IgD-negative memory B cell (primary cell): ENCODE data around the gene OR4D6. TPM values are rescaled to one million over a fixed set of nuclear protein-coding genes. Genes with fewer than 3 reads are reported as not detected.
"Not testable (repeated sequence)": the region's sequence is repeated elsewhere in the genome, so short reads cannot be mapped to it uniquely, and the experiment has no call there.

Experiments
- H3K27ac Mint-ChIP-seq, 3 donors: one replicate each; pipeline ENCODE4 v1.8.0; 2020 to 2022; ENCODE audit warnings: mild to moderate bottlenecking in 3 of 3, mixed read lengths in 3 of 3, moderate library complexity in 1 of 3
- H3K27me3 Mint-ChIP-seq: one replicate; pipeline ENCODE4 v1.8.0; 2021; ENCODE audit warnings: mixed read lengths
- H3K36me3 Mint-ChIP-seq: one replicate; pipeline ENCODE4 v1.8.0; 2020; ENCODE audit warnings: mild to moderate bottlenecking, mixed read lengths
- H3K4me1 Mint-ChIP-seq, 3 donors: one replicate each; pipeline ENCODE4 v1.8.0; 2020 to 2022; ENCODE audit warnings: mixed read lengths in 3 of 3, mild to moderate bottlenecking in 1 of 3
- H3K4me3 Mint-ChIP-seq, 4 donors: one replicate each; pipeline ENCODE4 v1.8.0; 2020 to 2022; ENCODE audit warnings: mild to moderate bottlenecking in 4 of 4, mixed read lengths in 4 of 4, moderate library complexity in 3 of 4
- H3K9me3 Mint-ChIP-seq, 3 donors: one replicate each; pipeline ENCODE4 v1.8.0; 2020 to 2021; ENCODE audit warnings: mixed read lengths in 3 of 3, mild to moderate bottlenecking in 1 of 3
- polyA plus RNA-seq: library from polyadenylated mRNA; unstranded; fragments of 300-500 nt; fragmentation: Illumina TruSeq; gene quantifications from one replicate; pipeline ENCODE4 v1.2.3, GENCODE V29; 2021

Gene OR4D6
- polyA plus RNA-seq: not detected

DNA sequence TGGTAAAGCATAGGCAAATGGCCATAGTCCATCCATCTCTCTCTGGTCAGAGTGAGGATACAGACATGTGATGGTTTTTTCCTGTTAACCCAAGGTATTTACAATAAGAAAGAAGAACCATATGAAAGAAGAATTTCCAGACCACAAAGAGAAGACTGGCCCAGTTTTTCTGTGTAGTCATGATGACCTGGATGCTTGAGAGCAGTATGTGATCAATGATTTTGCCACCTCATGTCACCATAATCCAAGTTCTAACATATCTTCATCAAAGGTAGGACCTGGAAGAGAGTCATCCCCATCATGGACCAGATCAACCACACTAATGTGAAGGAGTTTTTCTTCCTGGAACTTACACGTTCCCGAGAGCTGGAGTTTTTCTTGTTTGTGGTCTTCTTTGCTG is at the start of gene OR4D6:
Gene OR4D6 (plus strand): TSS at position 301 of the 400 bp plus-strand sequence. CDS start 0 bp downstream, at position 301.
- Mint-ChIP-seq H3K4me1 (no peaks in the 10 kb centered on the region), H3K36me3 (no peaks in the 10 kb centered on the region), H3K9me3 (peaks cover 0 to 3% (median 2%) of the 10 kb centered on the region in 3 donors)

DNA sequence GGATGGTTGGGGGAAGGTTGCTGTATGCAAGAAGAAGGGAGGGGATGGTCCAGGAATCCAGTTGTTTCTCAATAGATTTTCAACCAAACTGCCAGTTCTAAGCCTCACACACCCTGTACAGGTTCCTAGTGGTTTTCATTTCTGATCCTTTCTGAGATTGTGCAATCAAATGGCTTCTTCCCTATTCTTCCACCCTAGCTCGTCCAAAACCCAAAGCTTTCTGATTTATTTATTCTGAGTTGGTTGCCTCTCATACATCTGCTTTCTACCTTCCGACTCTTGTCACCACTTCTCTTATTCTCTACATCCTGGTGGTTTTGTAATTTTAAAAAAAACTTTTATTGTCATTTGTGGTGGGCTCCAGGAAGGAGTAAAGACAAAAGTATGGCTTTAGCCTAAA is 43.1 kb upstream of the OR4D6 start:
- peaks cover 5 to 20% (median 12%) of the 10 kb centered on the region in 3 donors for H3K4me1 Mint-ChIP-seq
- no peak overlapping the region for H3K4me3 Mint-ChIP-seq
- peaks cover 17% of the 10 kb centered on the region for H3K27me3 Mint-ChIP-seq
- peaks cover 0 to 25% (median 15%) of the 10 kb centered on the region in 3 donors for H3K9me3 Mint-ChIP-seq
- H3K27ac Mint-ChIP-seq: no peak overlapping the region
- peaks cover 4% of the 10 kb centered on the region for H3K36me3 Mint-ChIP-seq

More for the DNA sequence above, at the start of gene OR4D6:
- H3K27ac Mint-ChIP-seq: no peak within 1 kb of the TSS
- H3K4me3 Mint-ChIP-seq: no peak within 1 kb of the TSS
- H3K27me3 Mint-ChIP-seq: peaks cover 21% of the 10 kb centered on the region

DNA sequence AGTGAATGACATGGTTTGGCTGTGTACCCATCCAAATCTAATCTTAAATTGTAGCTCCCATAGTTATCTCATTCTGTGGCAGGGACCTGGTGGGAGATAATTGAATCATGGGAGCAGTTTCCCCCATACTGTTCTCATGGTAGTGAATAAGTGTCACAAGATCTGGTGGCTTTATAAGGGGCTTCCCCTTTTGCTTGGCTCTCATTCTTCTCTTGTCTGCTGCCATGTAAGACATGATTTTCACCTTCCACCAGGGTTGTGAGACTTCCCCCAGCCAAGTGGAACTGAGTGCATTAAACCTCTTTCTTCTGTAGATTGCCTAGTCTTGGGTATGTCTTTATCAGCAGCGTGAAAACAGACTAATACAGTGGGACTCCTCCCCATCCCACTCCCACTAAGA is 41.6 kb upstream of the OR4D6 start:
- peaks cover 0 to 11% (median 9%) of the 10 kb centered on the region in 3 donors for H3K9me3 Mint-ChIP-seq
- H3K27me3 Mint-ChIP-seq: peaks cover 17% of the 10 kb centered on the region
- peaks cover 4% of the 10 kb centered on the region for H3K36me3 Mint-ChIP-seq
- H3K4me1 Mint-ChIP-seq: peaks cover 5 to 20% (median 12%) of the 10 kb centered on the region in 3 donors
- H3K27ac Mint-ChIP-seq: no peak overlapping the region
- H3K4me3 Mint-ChIP-seq: no peak overlapping the region

DNA sequence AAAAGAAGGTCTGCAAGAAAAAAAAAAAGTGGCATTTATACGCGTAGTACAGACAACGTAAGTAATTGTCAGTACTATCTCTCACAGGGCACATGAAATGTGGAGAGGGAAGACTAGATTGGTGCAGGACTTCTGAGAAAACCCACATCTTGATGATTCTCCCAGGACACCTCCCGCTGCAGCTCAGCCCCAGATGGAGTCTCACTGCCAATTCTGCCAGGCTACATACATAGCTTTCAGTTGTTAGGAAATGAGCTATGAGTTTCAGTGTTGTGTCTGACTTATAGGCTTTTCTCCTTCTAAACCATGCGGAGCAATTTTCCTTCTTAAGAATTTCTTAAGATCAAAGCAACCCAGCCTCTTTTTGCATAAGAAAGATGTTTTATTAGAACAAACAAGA is 40.1 kb upstream of the OR4D6 start:
- H3K27me3 Mint-ChIP-seq: peaks cover 17% of the 10 kb centered on the region

DNA sequence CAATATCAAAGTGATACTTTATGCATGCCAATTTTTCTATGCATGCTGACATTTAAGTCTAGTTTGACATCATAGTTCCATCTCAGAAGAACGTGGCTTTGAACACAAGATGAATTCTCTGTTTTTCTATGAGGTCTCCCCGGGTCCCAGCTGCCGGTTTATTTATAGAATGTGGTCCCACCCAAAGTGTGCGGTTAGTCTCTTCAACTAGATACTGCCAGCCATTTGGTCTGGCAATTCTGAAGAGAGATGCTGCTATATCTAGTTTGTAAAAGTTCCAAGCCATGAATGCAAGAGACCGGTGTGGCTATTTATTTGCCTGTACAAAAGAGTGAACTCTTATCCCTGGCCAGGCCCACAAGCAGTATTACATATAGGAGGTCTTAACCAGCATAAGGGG is 39.7 kb upstream of the OR4D6 start:
- H3K36me3 Mint-ChIP-seq: peaks cover 4% of the 10 kb centered on the region
- H3K27me3 Mint-ChIP-seq: peaks cover 17% of the 10 kb centered on the region
- H3K9me3 Mint-ChIP-seq: peaks cover 0 to 6% (median 0%) of the 10 kb centered on the region in 3 donors
- no peak overlapping the region for H3K27ac Mint-ChIP-seq
- H3K4me1 Mint-ChIP-seq: peaks cover 5 to 20% (median 12%) of the 10 kb centered on the region in 3 donors
- H3K4me3 Mint-ChIP-seq: peak overlapping the region in 2 of 4 donors; percentile 28 to 31

More for the DNA sequence above, 40.1 kb upstream of the OR4D6 start:
- Mint-ChIP-seq H3K9me3 (peaks cover 0 to 6% (median 0%) of the 10 kb centered on the region in 3 donors), H3K27ac (no peak overlapping the region), H3K36me3 (peaks cover 4% of the 10 kb centered on the region), H3K4me3 (peak overlapping the region in 1 of 4 donors; percentile 14), H3K4me1 (peaks cover 5 to 20% (median 12%) of the 10 kb centered on the region in 3 donors)

DNA sequence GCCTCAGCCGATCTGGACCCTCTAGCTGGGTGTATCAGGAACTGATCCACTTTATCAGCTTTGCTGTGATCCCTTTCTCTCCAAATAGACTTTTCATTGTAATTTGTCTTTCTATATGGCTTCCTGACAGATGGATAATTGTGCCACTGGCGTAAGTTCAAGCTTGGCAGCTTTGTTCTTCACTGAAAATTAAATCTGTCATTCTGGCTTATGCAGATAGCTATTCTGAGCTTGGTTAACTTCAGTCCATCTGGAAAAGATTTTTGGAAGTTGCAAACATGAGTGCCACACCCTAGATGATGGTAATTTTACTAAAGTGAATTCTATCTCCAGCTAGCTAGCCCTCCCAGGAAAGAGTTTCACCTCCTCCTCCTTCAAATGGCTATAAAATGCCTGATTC is 38.6 kb upstream of the OR4D6 start:
- peaks cover 15% of the 10 kb centered on the region for H3K27me3 Mint-ChIP-seq
- H3K9me3 Mint-ChIP-seq: peaks cover 0 to 2% (median 0%) of the 10 kb centered on the region in 3 donors
- H3K4me3 Mint-ChIP-seq: no peak overlapping the region
- peaks cover 4% of the 10 kb centered on the region for H3K36me3 Mint-ChIP-seq
- H3K27ac Mint-ChIP-seq: no peak overlapping the region
- H3K4me1 Mint-ChIP-seq: peaks cover 5 to 20% (median 12%) of the 10 kb centered on the region in 3 donors

DNA sequence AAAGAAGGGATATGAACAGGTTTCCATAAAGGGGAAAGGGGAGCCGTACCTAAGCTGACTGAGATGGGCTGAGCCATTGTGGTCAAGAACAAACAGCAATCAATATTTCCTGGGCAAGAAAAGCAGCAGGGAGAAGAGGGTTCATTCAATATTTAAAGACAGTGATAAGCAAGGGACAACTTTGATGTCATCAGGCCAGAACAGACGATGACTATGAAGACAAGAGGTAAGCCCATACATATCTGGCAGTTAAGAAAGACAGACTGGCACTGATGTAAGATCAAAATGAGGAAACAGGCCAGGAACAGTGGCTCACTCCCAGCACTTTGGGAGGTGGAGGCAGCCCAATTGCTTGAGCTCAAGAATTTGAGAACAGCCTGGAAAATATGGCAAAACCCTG is 32.9 kb upstream of the OR4D6 start:
- Mint-ChIP-seq H3K9me3 (no peaks in the 10 kb centered on the region), H3K27ac (no peak overlapping the region), H3K36me3 (peaks cover 1% of the 10 kb centered on the region), H3K27me3 (no peaks in the 10 kb centered on the region), H3K4me1 (no peaks in the 10 kb centered on the region), H3K4me3 (no peak overlapping the region)

DNA sequence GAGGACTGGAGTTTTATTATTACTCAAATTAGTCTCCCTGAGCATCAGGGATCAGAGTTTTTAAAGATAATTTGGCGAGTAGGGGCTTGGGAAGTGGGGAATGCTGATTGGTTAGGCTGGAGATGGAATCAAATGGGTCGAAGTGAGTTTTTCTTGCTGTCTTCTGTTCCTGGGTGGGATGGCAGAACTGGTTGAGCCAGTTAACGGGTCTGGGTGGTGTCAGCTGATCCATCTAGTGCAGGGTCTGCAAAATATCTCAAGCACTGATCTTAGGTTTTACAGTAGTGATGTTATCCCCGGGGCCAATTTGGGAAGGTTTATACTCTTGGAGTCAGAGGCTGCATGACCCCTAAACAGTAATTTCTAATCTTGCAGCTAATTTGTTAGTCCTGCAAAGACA is 31.6 kb upstream of the OR4D6 start:
- Mint-ChIP-seq H3K9me3 (no peaks in the 10 kb centered on the region), H3K27me3 (no peaks in the 10 kb centered on the region), H3K27ac (no peak overlapping the region), H3K4me1 (no peaks in the 10 kb centered on the region), H3K36me3 (peaks cover 1% of the 10 kb centered on the region), H3K4me3 (no peak overlapping the region)

DNA sequence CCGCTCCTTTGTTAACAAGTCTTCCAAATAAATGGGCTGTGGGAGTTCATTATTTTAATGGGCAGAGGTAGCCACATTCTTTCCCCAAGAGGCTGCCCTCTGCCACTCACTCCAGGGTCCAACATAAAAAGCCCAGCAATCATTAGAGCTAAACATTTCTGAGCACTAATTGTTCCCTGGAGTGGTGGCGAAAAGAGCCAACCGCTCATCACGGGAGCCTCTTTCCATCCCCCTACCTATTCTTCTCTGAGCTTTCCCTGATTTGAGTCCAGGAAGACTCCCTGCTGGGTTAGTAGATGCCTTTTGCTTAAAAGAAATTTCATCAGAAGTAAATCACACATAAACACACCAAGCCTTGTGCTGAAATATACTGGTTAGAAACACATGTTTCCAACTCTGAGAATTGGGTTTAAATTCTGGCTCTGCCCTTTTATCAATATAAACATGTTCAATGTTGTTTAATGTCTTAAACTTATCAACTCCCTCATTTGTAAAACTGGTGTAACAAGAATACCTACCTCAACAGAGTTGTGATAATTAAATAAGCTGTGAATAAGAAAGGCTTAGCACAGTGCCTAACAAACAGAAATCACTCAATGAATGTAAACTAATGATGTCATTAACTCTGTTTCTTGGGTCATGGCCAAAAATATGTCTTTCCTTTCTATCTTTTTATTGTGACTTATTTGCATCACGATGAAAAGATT is 30.2 kb upstream of the OR4D6 start, which contains the start of gene OR5A2:
Gene OR5A2 (minus strand): TSS at position 53 of the 707 bp plus-strand sequence. CDS start 3,460 bp downstream, outside the sequence.
- Mint-ChIP-seq H3K27me3 (no peaks in the 10 kb centered on the region), H3K4me1 (no peaks in the 10 kb centered on the region), H3K27ac (no peak within 1 kb of the TSS), H3K4me3 (no peak within 1 kb of the TSS), H3K36me3 (peaks cover 1% of the 10 kb centered on the region), H3K9me3 (no peaks in the 10 kb centered on the region)

DNA sequence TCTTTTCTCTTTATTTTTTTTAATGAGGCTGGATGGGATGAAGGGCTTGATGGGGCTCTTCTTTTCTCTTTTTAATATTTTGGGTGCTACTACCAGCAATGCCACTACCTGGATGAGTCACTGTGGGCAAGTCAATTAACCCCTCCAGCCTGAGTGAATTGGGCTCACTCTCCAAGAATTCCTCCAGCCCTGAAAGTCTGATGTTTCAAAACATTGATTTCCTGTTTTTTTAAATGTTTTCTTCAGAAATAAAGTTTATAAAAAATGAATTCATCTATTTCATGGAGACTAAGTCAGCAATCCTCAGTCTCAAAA is 29.7 kb upstream of the OR4D6 start:
- H3K9me3 Mint-ChIP-seq: no peaks in the 10 kb centered on the region
- no peaks in the 10 kb centered on the region for H3K27me3 Mint-ChIP-seq
- H3K27ac Mint-ChIP-seq: no peak overlapping the region
- peaks cover 1% of the 10 kb centered on the region for H3K36me3 Mint-ChIP-seq
- H3K4me3 Mint-ChIP-seq: no peak overlapping the region
- no peaks in the 10 kb centered on the region for H3K4me1 Mint-ChIP-seq

DNA sequence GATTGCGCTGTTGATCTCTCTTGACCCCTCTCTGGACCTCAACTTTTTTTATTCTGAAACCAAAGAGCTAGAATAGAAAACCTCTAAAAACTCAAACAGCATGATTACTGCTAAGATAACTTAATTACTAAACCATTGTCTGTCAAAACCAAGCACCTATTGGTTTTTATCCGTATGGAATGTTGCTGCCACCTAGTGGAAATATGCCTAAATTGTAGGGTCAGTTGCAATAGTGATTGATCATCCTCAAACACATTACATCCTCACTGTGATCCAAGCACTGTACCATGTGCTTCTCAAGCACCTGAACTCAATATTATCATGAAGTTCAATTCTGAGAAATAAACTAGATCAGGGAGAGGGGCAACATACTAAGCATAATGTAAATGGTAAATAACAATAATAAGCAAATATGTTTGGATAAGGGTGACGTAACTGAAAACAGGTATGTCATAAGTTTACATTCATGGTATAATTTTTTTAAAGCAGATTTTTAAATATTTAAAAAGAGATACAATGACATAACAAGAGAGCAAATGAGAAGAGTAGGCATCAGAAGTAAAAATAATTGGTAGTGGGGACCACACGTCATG is 26.7 kb upstream of the OR4D6 start:
- Mint-ChIP-seq H3K36me3 (no peaks in the 10 kb centered on the region), H3K9me3 (no peaks in the 10 kb centered on the region), H3K27me3 (peaks cover 3% of the 10 kb centered on the region), H3K4me3 (no peak overlapping the region), H3K27ac (no peak overlapping the region), H3K4me1 (no peaks in the 10 kb centered on the region)

DNA sequence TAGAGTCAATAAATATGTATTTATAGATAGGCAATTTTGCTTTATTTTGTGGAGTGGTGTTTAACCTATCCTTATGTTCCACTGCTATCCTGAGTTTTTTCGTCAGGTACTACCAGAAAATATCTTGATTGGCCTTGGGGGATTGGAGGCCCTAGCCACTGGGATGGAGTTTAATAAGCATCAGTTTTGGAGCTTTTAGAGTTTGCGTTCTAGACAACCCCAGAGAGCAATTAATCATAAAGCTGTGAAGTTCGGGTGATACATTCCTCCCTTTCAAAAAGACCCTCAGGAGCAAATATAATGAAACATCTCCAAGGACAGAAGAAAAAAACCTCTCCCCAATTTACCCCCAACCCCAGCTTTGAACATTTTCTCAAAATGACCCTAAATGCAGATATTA is 20.6 kb upstream of the OR4D6 start, which contains the start of gene OR5A1:
Gene OR5A1 (plus strand): TSS at position 301 of the 400 bp plus-strand sequence. CDS start 6,700 bp downstream, outside the sequence.
- no peaks in the 10 kb centered on the region for H3K9me3 Mint-ChIP-seq
- H3K27ac Mint-ChIP-seq: no peak within 1 kb of the TSS
- H3K4me3 Mint-ChIP-seq: no peak within 1 kb of the TSS
- peaks cover 3% of the 10 kb centered on the region for H3K27me3 Mint-ChIP-seq
- no peaks in the 10 kb centered on the region for H3K36me3 Mint-ChIP-seq
- H3K4me1 Mint-ChIP-seq: no peaks in the 10 kb centered on the region

DNA sequence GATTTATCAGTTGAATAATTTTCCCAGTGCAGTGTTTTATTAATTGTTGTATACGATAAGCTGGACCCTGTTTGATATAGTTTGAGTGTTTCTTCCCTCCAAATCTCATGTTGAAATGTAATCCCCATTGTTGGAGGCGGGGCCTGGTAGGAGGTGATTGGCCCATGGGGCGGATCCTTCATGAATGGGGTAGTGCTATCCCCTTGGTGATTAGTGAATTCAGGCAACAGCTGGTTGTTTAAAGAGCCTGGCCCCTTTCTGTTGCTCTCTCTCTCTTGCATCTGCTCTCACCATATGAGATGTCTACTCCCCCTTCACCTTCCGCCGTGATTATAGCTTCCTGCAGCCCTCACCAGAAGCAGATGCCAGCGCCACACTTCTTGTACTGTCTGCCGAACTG is 19.0 kb upstream of the OR4D6 start:
- Mint-ChIP-seq H3K27me3 (peaks cover 4% of the 10 kb centered on the region), H3K4me1 (no peaks in the 10 kb centered on the region), H3K9me3 (no peaks in the 10 kb centered on the region), H3K27ac (no peak overlapping the region), H3K4me3 (no peak overlapping the region), H3K36me3 (no peaks in the 10 kb centered on the region)

DNA sequence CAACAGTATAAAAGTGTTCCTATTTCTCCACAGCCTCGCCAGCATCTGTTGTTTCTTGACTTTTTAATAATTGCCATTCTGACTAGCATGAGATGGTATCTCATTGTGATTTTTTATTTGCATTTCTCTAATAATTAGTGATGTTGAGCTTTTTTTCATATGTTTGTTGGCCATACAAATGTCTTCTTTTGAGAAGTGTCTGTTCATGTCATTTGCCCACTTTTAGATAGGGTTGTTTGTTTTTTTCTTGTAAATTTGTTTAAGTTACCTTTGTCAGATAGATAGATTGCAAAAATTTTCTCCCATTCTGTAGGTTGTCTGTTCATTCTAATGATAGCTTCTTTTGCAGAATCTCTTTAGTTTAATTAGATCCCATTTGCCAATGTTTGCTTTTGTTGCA is 11.1 kb upstream of the OR4D6 start:
- not testable (repeated sequence) for H3K4me1 Mint-ChIP-seq, H3K27me3 Mint-ChIP-seq, H3K36me3 Mint-ChIP-seq, H3K27ac Mint-ChIP-seq, H3K4me3 Mint-ChIP-seq
- H3K9me3 Mint-ChIP-seq: peaks cover 5 to 14% (median 9%) of the 10 kb centered on the region in 3 donors

DNA sequence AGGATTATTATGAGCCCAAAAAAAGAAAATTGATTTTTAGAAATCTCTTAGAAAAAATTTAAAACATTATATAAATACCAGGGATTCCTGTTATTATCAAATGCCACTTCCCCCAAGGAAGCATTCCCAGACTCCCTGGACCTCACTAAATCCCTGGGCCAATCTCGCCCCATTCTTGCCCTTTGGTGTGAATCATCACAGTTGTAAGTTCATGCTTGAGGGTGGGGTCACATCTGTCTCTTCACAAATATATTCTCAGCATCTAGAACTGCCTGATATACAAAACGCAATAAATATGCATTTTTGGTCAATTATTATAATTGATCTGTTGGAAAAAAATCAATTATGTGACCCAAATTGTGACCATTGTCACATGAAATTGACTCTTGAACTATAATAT is 8.3 kb upstream of the OR4D6 start:
- Mint-ChIP-seq H3K4me1 (no peaks in the 10 kb centered on the region), H3K27me3 (peaks cover 5% of the 10 kb centered on the region), H3K4me3 (no peak overlapping the region), H3K27ac (no peak overlapping the region), H3K9me3 (peaks cover 5 to 16% (median 9%) of the 10 kb centered on the region in 3 donors), H3K36me3 (no peaks in the 10 kb centered on the region)

DNA sequence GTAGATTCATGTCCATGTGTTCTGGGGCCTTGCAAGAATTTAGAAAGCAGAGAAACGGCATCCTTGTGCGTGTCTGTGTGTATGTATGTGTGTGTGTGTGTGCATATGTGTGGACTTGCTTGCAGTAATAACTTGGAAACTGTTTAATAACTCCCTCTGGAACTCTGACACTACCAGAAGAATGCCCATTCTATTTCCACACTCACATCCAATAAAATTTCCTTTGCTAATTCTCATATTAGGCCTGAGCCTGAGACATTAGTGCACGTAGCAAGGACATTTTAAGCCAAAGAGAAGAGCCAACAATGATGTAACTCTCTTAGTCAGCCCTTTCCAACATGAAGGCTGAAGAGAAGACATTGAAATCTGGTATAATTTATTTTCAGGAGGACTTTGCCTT is 3.2 kb downstream of the OR4D6 start:
- no peaks in the 10 kb centered on the region for H3K36me3 Mint-ChIP-seq
- no peak overlapping the region for H3K4me3 Mint-ChIP-seq
- H3K4me1 Mint-ChIP-seq: no peaks in the 10 kb centered on the region
- peaks cover 24% of the 10 kb centered on the region for H3K27me3 Mint-ChIP-seq
- no peak overlapping the region for H3K27ac Mint-ChIP-seq
- peaks cover 1 to 4% (median 2%) of the 10 kb centered on the region in 3 donors for H3K9me3 Mint-ChIP-seq
